SK-N-SH (cell line): Measurements from ENCODE around the gene ATP8A2. TPM values are rescaled to one million over a fixed set of nuclear protein-coding genes. Genes with fewer than 3 reads are reported as not detected.

Experiments used
- CTCF ChIA-PET: fragments of 300-600, 350-600 bp; formaldehyde crosslinking; extraction: SDS; loops from one replicate; lab custom pipeline; 2021; lab: Yijun Ruan, JAX
- POLR2A ChIA-PET: fragments of 350-600 bp; sonication (Branson Sonifier 250); formaldehyde crosslinking; extraction: SDS; loops from one replicate; lab custom pipeline; 2020; ENCODE audit warnings: antibody characterized with exemption, inconsistent platforms; lab: Yijun Ruan, JAX
- DNase-seq: peaks from one replicate; pipeline ENCODE4 v3.0.0; 2012
- H2AFZ ChIP-seq: fragments of 200-600 bp; sonication (generic); 2 replicates; pipeline ENCODE4 v1.8.1; 2016; ENCODE audit warnings: antibody characterized with exemption, mild to moderate bottlenecking, low read depth
- H3F3A ChIP-seq: fragments of 200-600 bp; sonication (generic); replicated peaks from 2 replicates; pipeline ENCODE3; 2016; ENCODE audit warnings: antibody characterized with exemption, mild to moderate bottlenecking; ENCODE audit not compliant: insufficient read depth
- H3K27ac ChIP-seq, 2 experiments: fragments of 200-500 bp in 1 of 2; fragments of 200-600 bp in 1 of 2; sonication (Bioruptor generic) in 1 of 2; sonication (generic), shearing (Covaris generic) in 1 of 2; 2 replicates each; pipeline versions ENCODE4 v1.5.1 to v1.6.1; 2014 to 2016; ENCODE audit warnings: low read depth in 2 of 2, inconsistent platforms in 1 of 2, low read length in 1 of 2, mild to moderate bottlenecking in 1 of 2, mixed read lengths in 1 of 2
- H3K27me3 ChIP-seq: fragments of 200-600 bp; sonication (generic), shearing (Covaris generic); 2 replicates; pipeline ENCODE4 v1.6.1; 2016; ENCODE audit warnings: mixed run types; ENCODE audit not compliant: insufficient read depth
- H3K36me3 ChIP-seq, 2 experiments: fragments of 200-500 bp in 1 of 2; fragments of 200-600 bp in 1 of 2; sonication (Bioruptor generic) in 1 of 2; sonication (generic) in 1 of 2; replicated peaks in 1 of 2; 2 replicates each; pipeline versions ENCODE3 to v1.5.1; 2014 to 2016; ENCODE audit warnings: low read length in 1 of 2, mild to moderate bottlenecking in 1 of 2; ENCODE audit not compliant: insufficient read depth in 2 of 2, control insufficient read depth in 1 of 2
- H3K4me1 ChIP-seq, 2 experiments: fragments of 200-500 bp in 1 of 2; fragments of 200-600 bp in 1 of 2; sonication (Bioruptor generic) in 1 of 2; sonication (generic), shearing (Covaris generic) in 1 of 2; 2 replicates each; pipeline versions ENCODE4 v1.5.1 to v1.6.1; 2014 to 2016; ENCODE audit warnings: low read depth in 1 of 2, low read length in 1 of 2, mixed run types in 1 of 2; ENCODE audit not compliant: insufficient read depth in 2 of 2, control insufficient read depth in 1 of 2
- H3K4me2 ChIP-seq: fragments of 200-600 bp; sonication (generic), shearing (Covaris generic); 2 replicates; pipeline ENCODE4 v1.6.1; 2017; ENCODE audit warnings: mixed run types
- H3K4me3 ChIP-seq, 2 experiments: fragments of 200-500 bp in 1 of 2; fragments of 200-600 bp in 1 of 2; sonication (Bioruptor generic) in 1 of 2; sonication (generic), shearing (Covaris generic) in 1 of 2; 2 replicates each; pipeline versions ENCODE4 v1.5.1 to v1.8.1; 2014 to 2016; ENCODE audit warnings: low read depth in 2 of 2, inconsistent platforms in 1 of 2, low read length in 1 of 2, mild to moderate bottlenecking in 1 of 2, mixed read lengths in 1 of 2, moderate library complexity in 1 of 2
- H3K79me2 ChIP-seq: fragments of 200-600 bp; sonication (generic); 2 replicates; pipeline ENCODE4 v1.8.1; 2017; ENCODE audit warnings: mild to moderate bottlenecking; ENCODE audit not compliant: insufficient read depth
- H3K9ac ChIP-seq: fragments of 200-600 bp; sonication (generic); 2 replicates; pipeline ENCODE4 v1.6.1; 2017; ENCODE audit warnings: mixed run types
- H3K9me2 ChIP-seq: fragments of 200-600 bp; sonication (generic); 2 replicates; pipeline ENCODE4 v1.6.1; 2017; ENCODE audit warnings: mixed run types
- H3K9me3 ChIP-seq: fragments of 200-600 bp; sonication (generic); 2 replicates; pipeline ENCODE4 v1.6.1; 2017; ENCODE audit warnings: mixed run types, mild to moderate bottlenecking, moderate library complexity
- H4K20me1 ChIP-seq: fragments of 200-600 bp; sonication (generic); 2 replicates; pipeline ENCODE4 v1.6.1; 2017; ENCODE audit warnings: mild to moderate bottlenecking, mixed run types; ENCODE audit not compliant: insufficient read depth
- CHD2 ChIP-seq: fragments of 150-350 bp; IDR thresholded peaks from 2 replicates; pipeline ENCODE4 v1.6.1; 2018; ENCODE audit warnings: low read length; ENCODE audit not compliant: partially characterized antibody
- ELF1 ChIP-seq: IDR thresholded peaks from 2 replicates; pipeline ENCODE4 v1.4.0; 2012
- EP300 ChIP-seq, 2 experiments: IDR thresholded peaks; 2 replicates each; pipeline versions ENCODE4 v1.4.0 to v1.6.1; 2012; ENCODE audit warnings: borderline replicate concordance in 1 of 2, low read depth in 1 of 2, low read length in 1 of 2
- EZH2phosphoT487 ChIP-seq: fragments of 200-600 bp; sonication (generic); IDR thresholded peaks from 2 replicates; pipeline ENCODE4 v1.6.1; 2017; ENCODE audit warnings: low read depth, mixed run types, mild to moderate bottlenecking, antibody characterized with exemption, moderate library complexity, borderline replicate concordance
- FOXM1 ChIP-seq: IDR thresholded peaks from 2 replicates; pipeline ENCODE4 v1.4.0; 2012; ENCODE audit warnings: low read depth, mild to moderate bottlenecking
- GABPA ChIP-seq: IDR thresholded peaks from 2 replicates; pipeline ENCODE4 v1.4.0; 2012; ENCODE audit warnings: low read depth, mild to moderate bottlenecking
- MEF2A ChIP-seq: IDR thresholded peaks from 2 replicates; pipeline ENCODE4 v1.4.0; 2012; ENCODE audit warnings: low read depth, borderline replicate concordance
- NFIC ChIP-seq: IDR thresholded peaks from 2 replicates; pipeline ENCODE4 v1.4.0; 2012; ENCODE audit warnings: borderline replicate concordance
- POLR2AphosphoS5 ChIP-seq: IDR thresholded peaks from 2 replicates; pipeline ENCODE4 v1.6.1; 2012; ENCODE audit warnings: low read depth, low read length
- RAD21 ChIP-seq: IDR thresholded peaks from 2 replicates; pipeline ENCODE4 v1.6.1; 2012; ENCODE audit warnings: mild to moderate bottlenecking, low read length
- SIN3A ChIP-seq: IDR thresholded peaks from 2 replicates; pipeline ENCODE4 v1.6.1; 2012; ENCODE audit warnings: low read depth, mild to moderate bottlenecking, low read length, moderate library complexity, borderline replicate concordance
- SMC3 ChIP-seq: IDR thresholded peaks from 2 replicates; pipeline ENCODE4 v1.6.1; 2012; ENCODE audit warnings: low read depth, low read length, improper control_type of control experiment
- TCF12 ChIP-seq: IDR thresholded peaks from 2 replicates; pipeline ENCODE4 v1.4.0; 2012
- TEAD4 ChIP-seq: IDR thresholded peaks from 2 replicates; pipeline ENCODE4 v1.4.0; 2012; ENCODE audit warnings: mild to moderate bottlenecking, borderline replicate concordance; ENCODE audit not compliant: insufficient read depth
- YY1 ChIP-seq: IDR thresholded peaks from 2 replicates; pipeline ENCODE4 v1.4.0; 2012; ENCODE audit warnings: low read depth, mild to moderate bottlenecking
- WGBS: methylation state at CpG from one replicate; pipeline ENCODE4 v1.1.6; 2017; ENCODE audit warnings: low lambda C conversion rate; 5-methylcytosine and 5-hydroxymethylcytosine counted together
- polyA plus RNA-seq, 3 experiments: library from polyadenylated mRNA; depleted of rRNA; stranded (reverse); fragments of >200 nt; gene quantifications; 2 replicates each; pipeline ENCODE4 v1.2.3, GENCODE V29; 2012
- TF ChIP-seq, protein P1 (sequence below): fragments of 200-600 bp; sonication (generic); IDR thresholded peaks from 2 replicates; pipeline ENCODE4 v1.6.1; 2017; ENCODE audit warnings: antibody characterized with exemption, mild to moderate bottlenecking, moderate library complexity
- TF ChIP-seq, protein P2 (sequence below): IDR thresholded peaks from 2 replicates; pipeline ENCODE4 v1.4.0; 2012; ENCODE audit warnings: low read depth, borderline replicate concordance
- TF ChIP-seq, protein P3 (sequence below): fragments of 150-350 bp; IDR thresholded peaks from 2 replicates; pipeline ENCODE4 v1.6.1; 2017; ENCODE audit warnings: antibody characterized with exemption, low read length, low read depth, borderline replicate concordance
- TF ChIP-seq, protein P4 (sequence below): IDR thresholded peaks from 2 replicates; pipeline ENCODE4 v1.6.1; 2012; ENCODE audit warnings: mild to moderate bottlenecking, low read depth, low read length, moderate library complexity
- TF ChIP-seq, protein P5 (sequence below): fragments of 150-350 bp; IDR thresholded peaks from 2 replicates; pipeline ENCODE4 v1.6.1; 2016; ENCODE audit warnings: mild to moderate bottlenecking, low read depth, low read length

ATP8A2 gene
- polyA plus RNA-seq, 1 of the 3 experiments (the other 2 are of a cell fraction) = 0.02 TPM

DNA sequence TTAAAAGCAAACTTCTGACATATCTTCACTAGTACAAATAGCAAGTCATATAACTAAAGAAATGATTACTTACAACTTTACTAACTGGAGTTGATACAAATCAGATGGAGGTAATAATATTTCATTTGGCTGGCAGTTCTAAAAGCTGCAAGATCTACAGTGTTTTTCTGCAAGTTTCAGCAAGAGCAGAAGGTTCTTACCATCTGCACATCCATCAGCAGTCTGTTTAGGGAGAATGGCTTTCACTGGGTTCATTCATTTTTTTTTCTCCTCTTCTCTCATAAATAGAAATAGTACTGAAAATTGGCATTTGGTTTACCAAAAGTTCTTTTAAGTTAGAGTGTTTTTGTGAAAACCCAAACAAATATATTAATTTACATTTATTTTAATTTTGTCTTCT is 683.1 kb downstream of the ATP8A2 start (continued):
- no peak for TF ChIP-seq RAD21
- no peak for TF ChIP-seq TCF12
- no peak for TF ChIP-seq CHD2

DNA sequence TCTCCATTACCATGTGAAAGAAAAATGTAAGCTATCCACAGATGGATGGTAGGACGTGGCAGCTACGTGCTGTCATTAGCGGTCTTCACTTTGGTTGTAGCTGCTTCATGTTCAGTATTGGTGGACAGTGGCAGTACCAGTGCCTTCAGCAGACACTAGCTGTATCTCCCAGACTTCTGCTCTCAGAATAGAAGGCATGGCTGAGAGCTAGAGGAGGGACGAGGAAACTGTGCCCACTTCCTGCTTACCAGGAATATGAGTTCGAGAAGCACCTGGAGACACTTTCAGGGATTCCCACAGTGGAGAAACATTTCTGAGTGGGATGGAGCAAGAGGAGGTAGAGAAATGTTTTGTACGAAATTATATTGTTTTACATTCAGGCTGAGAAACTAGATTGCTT is 686.9 kb downstream of the ATP8A2 start:
- H3K36me3 ChIP-seq = no peaks in the 10 kb centered on the region
- no peaks in the 10 kb centered on the region for H3K4me1 ChIP-seq
- CTCF ChIA-PET = interaction anchor here (0.9 to 4.9 kb wide), 4 partner anchors 13 to 484 kb away, joined by 3 to 28 read pairs (median 5); no protein-coding TSS in a partner anchor
- 24% methylated on average over 6 of the region's 6 CpGs for WGBS
- no peak for DNase-seq
- no peaks in the 10 kb centered on the region for H4K20me1 ChIP-seq
- no peak overlapping the region for H3K4me3 ChIP-seq
- H3K9me3 ChIP-seq = no peaks in the 10 kb centered on the region
- H3K4me2 ChIP-seq = no peak overlapping the region
- H3K9me2 ChIP-seq = no peaks in the 10 kb centered on the region
- H2AFZ ChIP-seq = no peak overlapping the region
- TF ChIP-seq, protein P1, sequence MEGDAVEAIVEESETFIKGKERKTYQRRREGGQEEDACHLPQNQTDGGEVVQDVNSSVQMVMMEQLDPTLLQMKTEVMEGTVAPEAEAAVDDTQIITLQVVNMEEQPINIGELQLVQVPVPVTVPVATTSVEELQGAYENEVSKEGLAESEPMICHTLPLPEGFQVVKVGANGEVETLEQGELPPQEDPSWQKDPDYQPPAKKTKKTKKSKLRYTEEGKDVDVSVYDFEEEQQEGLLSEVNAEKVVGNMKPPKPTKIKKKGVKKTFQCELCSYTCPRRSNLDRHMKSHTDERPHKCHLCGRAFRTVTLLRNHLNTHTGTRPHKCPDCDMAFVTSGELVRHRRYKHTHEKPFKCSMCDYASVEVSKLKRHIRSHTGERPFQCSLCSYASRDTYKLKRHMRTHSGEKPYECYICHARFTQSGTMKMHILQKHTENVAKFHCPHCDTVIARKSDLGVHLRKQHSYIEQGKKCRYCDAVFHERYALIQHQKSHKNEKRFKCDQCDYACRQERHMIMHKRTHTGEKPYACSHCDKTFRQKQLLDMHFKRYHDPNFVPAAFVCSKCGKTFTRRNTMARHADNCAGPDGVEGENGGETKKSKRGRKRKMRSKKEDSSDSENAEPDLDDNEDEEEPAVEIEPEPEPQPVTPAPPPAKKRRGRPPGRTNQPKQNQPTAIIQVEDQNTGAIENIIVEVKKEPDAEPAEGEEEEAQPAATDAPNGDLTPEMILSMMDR = no peak
- TF ChIP-seq EP300 (IDR thresholded peaks at IDR 0.05; ENCODE audit: borderline replicate concordance in 1 of 2, low read depth in 1 of 2, low read length in 1 of 2) = no peak
- no peak for TF ChIP-seq POLR2AphosphoS5
- TF ChIP-seq, protein P2, sequence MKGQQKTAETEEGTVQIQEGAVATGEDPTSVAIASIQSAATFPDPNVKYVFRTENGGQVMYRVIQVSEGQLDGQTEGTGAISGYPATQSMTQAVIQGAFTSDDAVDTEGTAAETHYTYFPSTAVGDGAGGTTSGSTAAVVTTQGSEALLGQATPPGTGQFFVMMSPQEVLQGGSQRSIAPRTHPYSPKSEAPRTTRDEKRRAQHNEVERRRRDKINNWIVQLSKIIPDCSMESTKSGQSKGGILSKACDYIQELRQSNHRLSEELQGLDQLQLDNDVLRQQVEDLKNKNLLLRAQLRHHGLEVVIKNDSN = no peak
- TF ChIP-seq YY1 = no peak
- no peak for TF ChIP-seq GABPA
- no peak for TF ChIP-seq ELF1
- TF ChIP-seq NFIC = no peak
- no peak for TF ChIP-seq TCF12
- TF ChIP-seq FOXM1 = no peak
- TF ChIP-seq RAD21 = no peak
- TF ChIP-seq SIN3A = no peak
- TF ChIP-seq, protein P3, sequence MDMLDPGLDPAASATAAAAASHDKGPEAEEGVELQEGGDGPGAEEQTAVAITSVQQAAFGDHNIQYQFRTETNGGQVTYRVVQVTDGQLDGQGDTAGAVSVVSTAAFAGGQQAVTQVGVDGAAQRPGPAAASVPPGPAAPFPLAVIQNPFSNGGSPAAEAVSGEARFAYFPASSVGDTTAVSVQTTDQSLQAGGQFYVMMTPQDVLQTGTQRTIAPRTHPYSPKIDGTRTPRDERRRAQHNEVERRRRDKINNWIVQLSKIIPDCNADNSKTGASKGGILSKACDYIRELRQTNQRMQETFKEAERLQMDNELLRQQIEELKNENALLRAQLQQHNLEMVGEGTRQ = no peak
- TF ChIP-seq TEAD4 = no peak
- TF ChIP-seq, protein P4, sequence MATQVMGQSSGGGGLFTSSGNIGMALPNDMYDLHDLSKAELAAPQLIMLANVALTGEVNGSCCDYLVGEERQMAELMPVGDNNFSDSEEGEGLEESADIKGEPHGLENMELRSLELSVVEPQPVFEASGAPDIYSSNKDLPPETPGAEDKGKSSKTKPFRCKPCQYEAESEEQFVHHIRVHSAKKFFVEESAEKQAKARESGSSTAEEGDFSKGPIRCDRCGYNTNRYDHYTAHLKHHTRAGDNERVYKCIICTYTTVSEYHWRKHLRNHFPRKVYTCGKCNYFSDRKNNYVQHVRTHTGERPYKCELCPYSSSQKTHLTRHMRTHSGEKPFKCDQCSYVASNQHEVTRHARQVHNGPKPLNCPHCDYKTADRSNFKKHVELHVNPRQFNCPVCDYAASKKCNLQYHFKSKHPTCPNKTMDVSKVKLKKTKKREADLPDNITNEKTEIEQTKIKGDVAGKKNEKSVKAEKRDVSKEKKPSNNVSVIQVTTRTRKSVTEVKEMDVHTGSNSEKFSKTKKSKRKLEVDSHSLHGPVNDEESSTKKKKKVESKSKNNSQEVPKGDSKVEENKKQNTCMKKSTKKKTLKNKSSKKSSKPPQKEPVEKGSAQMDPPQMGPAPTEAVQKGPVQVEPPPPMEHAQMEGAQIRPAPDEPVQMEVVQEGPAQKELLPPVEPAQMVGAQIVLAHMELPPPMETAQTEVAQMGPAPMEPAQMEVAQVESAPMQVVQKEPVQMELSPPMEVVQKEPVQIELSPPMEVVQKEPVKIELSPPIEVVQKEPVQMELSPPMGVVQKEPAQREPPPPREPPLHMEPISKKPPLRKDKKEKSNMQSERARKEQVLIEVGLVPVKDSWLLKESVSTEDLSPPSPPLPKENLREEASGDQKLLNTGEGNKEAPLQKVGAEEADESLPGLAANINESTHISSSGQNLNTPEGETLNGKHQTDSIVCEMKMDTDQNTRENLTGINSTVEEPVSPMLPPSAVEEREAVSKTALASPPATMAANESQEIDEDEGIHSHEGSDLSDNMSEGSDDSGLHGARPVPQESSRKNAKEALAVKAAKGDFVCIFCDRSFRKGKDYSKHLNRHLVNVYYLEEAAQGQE = no peak
- TF ChIP-seq SMC3 = no peak
- TF ChIP-seq EZH2phosphoT487 = no peak
- TF ChIP-seq, protein P5, sequence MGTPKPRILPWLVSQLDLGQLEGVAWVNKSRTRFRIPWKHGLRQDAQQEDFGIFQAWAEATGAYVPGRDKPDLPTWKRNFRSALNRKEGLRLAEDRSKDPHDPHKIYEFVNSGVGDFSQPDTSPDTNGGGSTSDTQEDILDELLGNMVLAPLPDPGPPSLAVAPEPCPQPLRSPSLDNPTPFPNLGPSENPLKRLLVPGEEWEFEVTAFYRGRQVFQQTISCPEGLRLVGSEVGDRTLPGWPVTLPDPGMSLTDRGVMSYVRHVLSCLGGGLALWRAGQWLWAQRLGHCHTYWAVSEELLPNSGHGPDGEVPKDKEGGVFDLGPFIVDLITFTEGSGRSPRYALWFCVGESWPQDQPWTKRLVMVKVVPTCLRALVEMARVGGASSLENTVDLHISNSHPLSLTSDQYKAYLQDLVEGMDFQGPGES = no peak
- no peak for TF ChIP-seq MEF2A
- no peaks in the 10 kb centered on the region for H3K27me3 ChIP-seq
- POLR2A ChIA-PET = no interaction called here
- no peaks in the 10 kb centered on the region for H3F3A ChIP-seq
- H3K27ac ChIP-seq = no peak overlapping the region
- H3K9ac ChIP-seq = no peak overlapping the region
- H3K79me2 ChIP-seq = no peaks in the 10 kb centered on the region
